HepG2 (cell line): ENCODE results near the gene RFFL. TPM values are rescaled to one million over a fixed set of nuclear protein-coding genes. Genes with fewer than 3 reads are reported as not detected.
A peak's percentile ranks its signal among the peaks of the same experiment; 100 is the strongest.

Experiments used
- BCL6 ChIP-seq: IDR thresholded peaks from 2 replicates; pipeline ENCODE4 v1.6.1; 2016; ENCODE audit warnings: missing genetic modification reagents, missing compliant biosample characterization
- CBFB ChIP-seq: sonication (generic); formaldehyde crosslinking; IDR thresholded peaks from 2 replicates; pipeline ENCODE4 v1.4.0; 2020; ENCODE audit warnings: missing genetic modification reagents
- CTCF ChIP-seq: sonication (generic); formaldehyde crosslinking; IDR thresholded peaks from 2 replicates; pipeline ENCODE4 v1.5.0; 2020; ENCODE audit warnings: mild to moderate bottlenecking, missing genetic modification reagents, moderate library complexity
- E2F1 ChIP-seq: sonication (generic); formaldehyde crosslinking; IDR thresholded peaks from 2 replicates; pipeline ENCODE4 v1.5.0; 2020; ENCODE audit warnings: missing genetic modification reagents
- FOXP1 ChIP-seq, 2 experiments: fragments of 450-650 bp in 1 of 2; IDR thresholded peaks; 2 replicates each; pipeline ENCODE4 v1.6.1; 2017 to 2018; ENCODE audit warnings: antibody characterized with exemption in 1 of 2
- GATA4 ChIP-seq: sonication (generic); IDR thresholded peaks from 2 replicates; pipeline ENCODE4 v1.6.1; 2016; ENCODE audit warnings: antibody characterized with exemption, low read depth, borderline replicate concordance
- JARID2 ChIP-seq: sonication (generic); formaldehyde crosslinking; IDR thresholded peaks from 2 replicates; pipeline ENCODE4 v1.8.1; 2023; ENCODE audit warnings: missing genetic modification reagents, inconsistent platforms; ENCODE audit not compliant: insufficient replicate concordance
- KDM5B ChIP-seq: sonication (generic); formaldehyde crosslinking; IDR thresholded peaks from 2 replicates; pipeline ENCODE4 v1.4.0; 2020; ENCODE audit warnings: missing genetic modification reagents, mild to moderate bottlenecking, borderline replicate concordance
- KLF11 ChIP-seq: IDR thresholded peaks from 2 replicates; pipeline ENCODE4 v1.6.1; 2016; ENCODE audit warnings: missing compliant biosample characterization
- KLF16 ChIP-seq, 2 experiments: sonication (generic) in 1 of 2; formaldehyde crosslinking in 1 of 2; IDR thresholded peaks; 2 replicates each; pipeline versions ENCODE4 v1.6.1 to v1.8.0; 2016 to 2023; ENCODE audit warnings: missing genetic modification reagents in 2 of 2, missing compliant biosample characterization in 1 of 2
- NFRKB ChIP-seq: fragments of 450-650 bp; IDR thresholded peaks from 2 replicates; pipeline ENCODE4 v1.6.1; 2017
- RELA ChIP-seq: sonication (generic); formaldehyde crosslinking; IDR thresholded peaks from 2 replicates; pipeline ENCODE4 v1.4.0; 2020; ENCODE audit warnings: missing genetic modification reagents
- SIN3B ChIP-seq: fragments of 150-350 bp; IDR thresholded peaks from 2 replicates; pipeline ENCODE4 v1.6.1; 2014; ENCODE audit warnings: low read length
- SIX1 ChIP-seq: sonication (generic); formaldehyde crosslinking; IDR thresholded peaks from 2 replicates; pipeline ENCODE4 v1.4.0; 2020; ENCODE audit warnings: missing genetic modification reagents, borderline replicate concordance
- SNAPC5 ChIP-seq: sonication (generic); formaldehyde crosslinking; IDR thresholded peaks from 2 replicates; pipeline ENCODE4 v1.8.1; 2023; ENCODE audit warnings: mild to moderate bottlenecking, missing genetic modification reagents, borderline replicate concordance
- SPEN ChIP-seq: sonication (generic); formaldehyde crosslinking; IDR thresholded peaks from 2 replicates; pipeline ENCODE4 v1.5.1; 2020; ENCODE audit warnings: low read depth, mild to moderate bottlenecking, missing genetic modification reagents
- TFDP2 ChIP-seq: sonication (generic); formaldehyde crosslinking; IDR thresholded peaks from 2 replicates; pipeline ENCODE4 v1.4.0; 2020; ENCODE audit warnings: missing genetic modification reagents
- TGIF2 ChIP-seq: IDR thresholded peaks from 2 replicates; pipeline ENCODE4 v1.6.1; 2016; ENCODE audit warnings: control low read depth, missing compliant biosample characterization
- TOE1 ChIP-seq: sonication (generic); formaldehyde crosslinking; IDR thresholded peaks from 2 replicates; pipeline ENCODE4 v1.4.0; 2020; ENCODE audit warnings: mild to moderate bottlenecking, missing genetic modification reagents
- YY1 ChIP-seq: IDR thresholded peaks from 2 replicates; pipeline ENCODE4 v1.6.1; 2011; ENCODE audit warnings: low read length, low read depth, moderate library complexity, mild to moderate bottlenecking; ENCODE audit not compliant: insufficient read depth, insufficient replicate concordance
- ZFP91 ChIP-seq: sonication (generic); formaldehyde crosslinking; IDR thresholded peaks from 2 replicates; pipeline ENCODE4 v1.9.0; 2022; ENCODE audit warnings: missing genetic modification reagents, mild to moderate bottlenecking, borderline replicate concordance
- ZNF350 ChIP-seq: sonication (generic); formaldehyde crosslinking; IDR thresholded peaks from 2 replicates; pipeline ENCODE4 v1.4.0; 2020; ENCODE audit warnings: mild to moderate bottlenecking, low read depth, missing genetic modification reagents, borderline replicate concordance
- ZNF567 ChIP-seq: sonication (generic); formaldehyde crosslinking; IDR thresholded peaks from 2 replicates; pipeline ENCODE4 v1.8.1; 2023; ENCODE audit warnings: mild to moderate bottlenecking, missing genetic modification reagents, borderline replicate concordance
- ZNF703 ChIP-seq: sonication (generic); formaldehyde crosslinking; IDR thresholded peaks from 2 replicates; pipeline ENCODE4 v1.5.1; 2020; ENCODE audit warnings: missing genetic modification reagents, mild to moderate bottlenecking, moderate library complexity, borderline replicate concordance
- ZNF709 ChIP-seq: sonication (generic); formaldehyde crosslinking; IDR thresholded peaks from 2 replicates; pipeline ENCODE4 v1.5.0; 2020; ENCODE audit warnings: mild to moderate bottlenecking, missing genetic modification reagents
- ZNF749 ChIP-seq: sonication (generic); formaldehyde crosslinking; IDR thresholded peaks from 2 replicates; pipeline ENCODE4 v1.8.0; 2022; ENCODE audit warnings: mild to moderate bottlenecking, missing genetic modification reagents, moderate library complexity, borderline replicate concordance
- ZSCAN30 ChIP-seq: sonication (generic); formaldehyde crosslinking; IDR thresholded peaks from 2 replicates; pipeline ENCODE4 v1.5.0; 2020; ENCODE audit warnings: mild to moderate bottlenecking, missing genetic modification reagents
- polyA plus RNA-seq, 8 experiments: library from polyadenylated mRNA; depleted of rRNA in 3 of 8; stranded (reverse) in 7 of 8; unstranded in 1 of 8; fragments of >200 nt; fragmentation: Illumina TruSeq in 4 of 8; extraction: Trizol in 4 of 8; gene quantifications; 2 replicates each; pipeline versions ENCODE4 v1.2.1 to v1.2.3, GENCODE V29; 2011 to 2016; ENCODE audit warnings: low read depth in 4 of 8, missing spikeins in 1 of 8, mixed read lengths in 1 of 8; ENCODE audit not compliant: insufficient read depth in 1 of 8
- total RNA-seq, 5 experiments: library from RNA; depleted of rRNA; stranded (reverse); fragments of >200 nt; fragmentation: Illumina TruSeq; extraction: Trizol; gene quantifications; 2 replicates each; pipeline ENCODE4 v1.2.3, GENCODE V29; 2016; ENCODE audit warnings: low read depth in 1 of 5

Gene RFFL
- total and polyA plus RNA-seq, 2 of the 13 experiments (the other 11 are each of a cell fraction or from before 2014, with no cell fraction given): 24.3 to 48.6 TPM

GRCh38 chr17:34998205-34998604 lies 65.3 kb downstream of the RFFL start (continued):
- TF ChIP-seq ZSCAN30 (no peak), ZNF350 (CRISPR knock-in tag) (no peak), BCL6 (CRISPR knock-in tag) (no peak), TFDP2 (CRISPR knock-in tag) (no peak), E2F1 (CRISPR knock-in tag) (no peak), ZNF749 (CRISPR knock-in tag) (no peak), TOE1 (CRISPR knock-in tag) (no peak), SPEN (CRISPR knock-in tag) (no peak), SIN3B (no peak), ZNF709 (CRISPR knock-in tag) (no peak), ZFP91 (CRISPR knock-in tag) (0 out of 2 replicates have a peak, but pooled peaks have one; percentile 34), YY1 (peak; percentile 22), FOXP1 (IDR thresholded peaks at IDR 0.05) (no peak), FOXP1 (CRISPR knock-in tag; IDR thresholded peaks at IDR 0.05) (no peak), ZNF703 (no peak), JARID2 (CRISPR knock-in tag) (no peak), NFRKB (no peak), RELA (CRISPR knock-in tag) (no peak), KLF16 (CRISPR knock-in tag; IDR thresholded peaks at IDR 0.05) (0 out of 4 replicates have a peak, but pooled peaks of 1 of the 2 experiments have one; percentile 29), ZNF567 (CRISPR knock-in tag) (no peak), CBFB (CRISPR knock-in tag) (no peak), KDM5B (CRISPR knock-in tag) (no peak), SNAPC5 (CRISPR knock-in tag) (no peak), GATA4 (no peak), TGIF2 (CRISPR knock-in tag) (no peak), CTCF (CRISPR knock-in tag) (peak; percentile 97), KLF11 (no peak), SIX1 (CRISPR knock-in tag) (no peak)
